GM12865 (cell line): ENCODE results near the gene LAMP2.

ENCODE experiments used
- DNase-seq: peaks from one replicate; pipeline ENCODE4 v3.0.0; 2010; ENCODE audit warnings: low read depth
- H3K4me3 ChIP-seq: 2 replicates; pipeline ENCODE4 v1.5.1; 2011; ENCODE audit warnings: mild to moderate bottlenecking, low read depth, low read length, control low read depth
- TF ChIP-seq, protein P1 (sequence below): IDR thresholded peaks from 2 replicates; pipeline ENCODE4 v1.5.1; 2011; ENCODE audit warnings: low read length, control low read depth, low read depth, inconsistent platforms; ENCODE audit not compliant: insufficient read depth; ENCODE audit errors: missing control alignments

LAMP2 gene

DNA sequence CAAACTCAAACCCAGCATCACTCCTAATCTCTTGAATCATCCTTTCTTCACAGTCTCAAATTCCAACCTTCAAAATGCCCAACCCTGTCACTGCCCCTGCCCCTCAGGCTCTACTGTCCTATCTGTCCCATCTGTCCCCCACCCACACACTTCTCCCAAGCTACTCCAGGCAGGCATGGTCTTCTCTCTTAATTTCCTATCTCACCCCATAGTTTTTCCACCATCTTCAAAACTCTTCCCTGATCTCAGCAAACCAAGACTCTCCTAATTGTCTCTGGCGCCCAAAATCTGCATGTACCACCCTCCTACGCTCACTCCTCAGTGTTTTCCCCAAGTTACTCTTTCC is 644 bp downstream of the LAMP2 start:
- peak overlapping the region; percentile 71 for H3K4me3 ChIP-seq
- DNase-seq = no peak
- TF ChIP-seq, protein P1, sequence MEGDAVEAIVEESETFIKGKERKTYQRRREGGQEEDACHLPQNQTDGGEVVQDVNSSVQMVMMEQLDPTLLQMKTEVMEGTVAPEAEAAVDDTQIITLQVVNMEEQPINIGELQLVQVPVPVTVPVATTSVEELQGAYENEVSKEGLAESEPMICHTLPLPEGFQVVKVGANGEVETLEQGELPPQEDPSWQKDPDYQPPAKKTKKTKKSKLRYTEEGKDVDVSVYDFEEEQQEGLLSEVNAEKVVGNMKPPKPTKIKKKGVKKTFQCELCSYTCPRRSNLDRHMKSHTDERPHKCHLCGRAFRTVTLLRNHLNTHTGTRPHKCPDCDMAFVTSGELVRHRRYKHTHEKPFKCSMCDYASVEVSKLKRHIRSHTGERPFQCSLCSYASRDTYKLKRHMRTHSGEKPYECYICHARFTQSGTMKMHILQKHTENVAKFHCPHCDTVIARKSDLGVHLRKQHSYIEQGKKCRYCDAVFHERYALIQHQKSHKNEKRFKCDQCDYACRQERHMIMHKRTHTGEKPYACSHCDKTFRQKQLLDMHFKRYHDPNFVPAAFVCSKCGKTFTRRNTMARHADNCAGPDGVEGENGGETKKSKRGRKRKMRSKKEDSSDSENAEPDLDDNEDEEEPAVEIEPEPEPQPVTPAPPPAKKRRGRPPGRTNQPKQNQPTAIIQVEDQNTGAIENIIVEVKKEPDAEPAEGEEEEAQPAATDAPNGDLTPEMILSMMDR = no peak

DNA sequence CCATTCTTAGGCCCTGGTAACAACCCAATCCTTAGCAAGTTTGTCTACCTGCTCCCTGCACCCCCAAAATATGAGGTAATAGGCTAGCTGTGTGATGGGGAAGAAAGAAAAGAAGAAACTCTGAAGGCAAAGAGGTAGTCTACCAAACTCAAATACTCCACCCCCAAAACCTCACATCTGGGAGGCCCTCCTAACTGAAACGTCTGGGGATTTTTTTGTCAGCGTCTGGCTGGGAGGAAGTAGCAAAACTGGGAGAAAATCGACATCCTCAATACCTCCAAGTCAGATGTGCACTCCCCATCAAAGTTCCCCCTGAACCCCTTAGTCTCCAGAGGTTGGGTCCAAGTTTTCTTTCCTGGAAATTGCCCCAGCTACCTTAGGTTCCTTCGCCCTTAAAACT is 1.0 kb downstream of the LAMP2 start:
- TF ChIP-seq, protein P1 = no peak
- DNase-seq = peak; percentile 7
- peak overlapping the region; percentile 71 for H3K4me3 ChIP-seq

DNA sequence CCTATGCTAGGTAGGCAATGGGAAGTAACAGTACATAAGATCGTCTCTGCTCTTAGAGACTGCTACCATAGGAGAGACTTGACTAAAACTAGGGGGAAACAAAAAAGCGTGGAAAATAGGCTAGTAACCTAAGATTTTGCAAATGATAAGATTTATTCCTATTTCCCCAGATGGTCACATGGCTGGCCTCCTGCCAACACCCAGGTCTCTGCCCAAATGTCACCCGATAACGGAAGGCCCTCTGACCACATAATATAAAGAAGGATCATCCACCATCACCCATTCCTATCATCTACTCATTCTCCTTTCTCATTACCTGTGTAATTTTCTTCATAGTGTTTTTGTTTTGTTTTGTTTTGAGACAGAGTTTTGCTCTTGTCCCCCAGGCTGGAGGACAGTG is 4.7 kb downstream of the LAMP2 start:
- no peak for DNase-seq
- TF ChIP-seq, protein P1 = no peak
- H3K4me3 ChIP-seq = no peak overlapping the region

DNA sequence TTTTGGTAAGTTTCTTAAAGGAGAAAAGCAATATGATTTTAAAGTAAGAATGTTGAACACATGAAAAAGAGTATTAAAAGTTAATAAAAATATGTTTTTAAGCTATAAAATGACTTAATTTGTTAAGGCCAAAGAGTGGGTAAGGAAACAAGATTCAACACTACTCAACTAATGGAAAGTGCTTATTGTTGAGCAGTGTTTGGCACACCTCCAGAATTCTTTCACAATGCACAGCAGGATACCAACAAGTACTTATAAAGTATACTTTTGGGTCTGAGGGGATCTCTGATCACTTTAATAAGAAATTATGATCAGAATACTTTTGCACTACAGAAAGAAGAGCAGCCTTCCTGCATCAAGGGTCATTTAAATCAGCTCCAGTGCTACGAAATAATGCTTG is 5.9 kb downstream of the LAMP2 start:
- TF ChIP-seq, protein P1 = no peak
- DNase-seq = no peak
- no peak overlapping the region for H3K4me3 ChIP-seq

DNA sequence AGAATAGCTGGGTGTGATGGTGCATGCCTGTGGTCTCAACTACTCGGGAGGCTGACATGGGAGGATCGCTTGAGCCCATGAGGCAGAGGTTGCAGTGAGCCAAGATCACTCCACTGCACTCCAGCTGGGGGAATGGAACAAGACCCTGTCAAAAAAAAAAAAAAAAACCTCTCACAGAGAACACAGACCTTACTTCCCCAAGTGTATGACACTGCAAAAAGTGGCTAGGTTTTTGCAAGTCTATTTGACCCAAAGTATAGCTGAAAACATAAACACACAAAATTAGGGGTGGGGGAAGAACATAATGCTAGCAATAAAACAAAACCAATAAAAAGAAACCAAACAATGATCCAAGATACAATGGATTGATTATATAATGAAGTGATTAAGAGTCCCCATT is 6.7 kb downstream of the LAMP2 start:
- DNase-seq = no peak
- TF ChIP-seq, protein P1 = no peak
- H3K4me3 ChIP-seq = no peak overlapping the region

DNA sequence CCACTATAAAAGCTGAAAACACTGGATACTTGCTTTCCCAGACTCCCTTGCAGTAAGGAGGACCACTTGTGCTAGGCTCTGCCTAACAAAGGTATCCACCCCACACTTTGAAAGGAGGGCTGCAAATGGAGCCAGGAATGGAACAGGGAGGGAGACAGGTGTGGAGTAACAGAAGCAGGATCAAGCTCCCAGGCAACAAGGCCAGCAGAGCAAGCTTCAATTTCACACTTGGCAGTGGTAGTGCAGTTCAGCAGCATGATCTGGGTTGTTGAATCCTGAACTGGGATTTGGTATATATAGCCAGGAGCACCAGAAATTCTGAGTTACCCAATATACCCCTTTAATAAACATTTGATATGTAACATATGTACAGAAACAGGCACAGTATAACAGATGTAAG is 9.8 kb downstream of the LAMP2 start:
- no peak for DNase-seq
- TF ChIP-seq, protein P1 = no peak
- H3K4me3 ChIP-seq = no peak overlapping the region

DNA sequence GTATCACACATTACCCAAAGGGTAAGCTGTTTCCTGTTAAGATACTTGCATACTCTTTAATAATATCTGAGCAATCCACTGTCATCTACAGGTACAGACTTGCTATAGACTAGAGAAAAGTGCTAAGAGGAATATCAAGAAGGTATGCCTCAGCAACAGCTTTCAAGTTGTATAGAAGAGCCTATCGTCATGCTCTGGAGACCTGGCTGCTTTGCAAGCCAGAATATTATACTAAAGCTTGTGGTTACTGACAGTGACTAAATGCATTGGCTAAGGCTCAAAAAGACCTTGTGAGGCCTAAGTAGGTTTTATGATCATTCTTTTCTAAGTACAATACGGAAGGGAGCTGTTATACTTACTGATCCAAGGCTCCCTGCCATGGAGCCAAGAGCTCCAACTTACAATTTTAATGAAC is 11.3 kb downstream of the LAMP2 start:
- TF ChIP-seq, protein P1 = no peak
- H3K4me3 ChIP-seq = no peak overlapping the region
- peak; percentile 46 for DNase-seq
